Vagina (tissue), 2 donors: Measurements from ENCODE around the gene PRX. TPM values are rescaled to one million over a fixed set of nuclear protein-coding genes. Genes with fewer than 3 reads are reported as not detected.

ENCODE experiments used
- DNase-seq, 2 donors: peaks; one replicate each; pipeline ENCODE4 v3.0.0-alpha.2; 2017; ENCODE audit errors: extremely low spot score in 2 of 2
- H3K27ac ChIP-seq: fragments of 200-600 bp; sonication (generic); one replicate; pipeline ENCODE4 v1.5.1; 2019
- H3K27me3 ChIP-seq: fragments of 200-600 bp; sonication (generic); one replicate; pipeline ENCODE4 v1.5.1; 2019
- H3K36me3 ChIP-seq, 2 donors: fragments of 200-600 bp; sonication (generic); one replicate each; pipeline ENCODE4 v1.5.1; 2017 to 2019
- H3K4me1 ChIP-seq: fragments of 200-600 bp; sonication (generic); one replicate; pipeline ENCODE4 v1.5.1; 2019
- H3K4me3 ChIP-seq, 2 donors: fragments of 200-600 bp; sonication (generic); 1 replicate in 1 of 2; 2 replicates in 1 of 2; pipeline ENCODE4 v1.5.1; 2016 to 2019
- H3K9me3 ChIP-seq: fragments of 200-600 bp; sonication (generic); one replicate; pipeline ENCODE4 v1.5.1; 2019
- CTCF ChIP-seq, 3 experiments: fragments of 450-650 bp in 2 of 3; fragments of 200-600 bp in 1 of 3; sonication (generic) in 1 of 3; IDR thresholded peaks; one replicate each; pipeline ENCODE4 v1.5.1; 2017 to 2019; ENCODE audit warnings: antibody characterized with exemption in 3 of 3, mild to moderate bottlenecking in 2 of 3, moderate library complexity in 2 of 3
- POLR2A ChIP-seq, 2 donors: fragments of 450-650 bp; IDR thresholded peaks; one replicate each; pipeline ENCODE4 v1.6.1; 2017; ENCODE audit warnings: antibody characterized with exemption in 2 of 2, mild to moderate bottlenecking in 2 of 2, moderate library complexity in 2 of 2
- POLR2AphosphoS5 ChIP-seq, 2 donors: sonication (generic); formaldehyde crosslinking; IDR thresholded peaks; one replicate each; pipeline ENCODE4 v1.9.0; 2017; ENCODE audit warnings: antibody characterized with exemption in 2 of 2, mild to moderate bottlenecking in 2 of 2, low read depth in 1 of 2; ENCODE audit not compliant: insufficient read depth in 1 of 2
- intact Hi-C: fragments of 100-400 bp; cut with DNase I; formaldehyde crosslinking; loops from one replicate; pipeline ENCODE4 v1.15.1; 2023
- total RNA-seq: library from RNA; depleted of rRNA; stranded (reverse); fragments of >200 nt; gene quantifications from one replicate; pipeline ENCODE4 v1.2.3, GENCODE V29; 2016

The PRX gene
- total RNA-seq, 1 donor from 2014 or later: 3.2 TPM

GRCh38 chr19:40366697-40367561, 46.2 kb downstream of the PRX start:
- H3K27ac ChIP-seq: no peak overlapping the region
- no peaks in the 10 kb centered on the region for H3K27me3 ChIP-seq
- H3K4me1 ChIP-seq: peaks cover 19% of the 10 kb centered on the region
- no peaks in the 10 kb centered on the region for H3K9me3 ChIP-seq
- TF ChIP-seq POLR2A (IDR thresholded peaks at IDR 0.05) (no peak), CTCF (IDR thresholded peaks at IDR 0.05) (no peak), POLR2AphosphoS5 (IDR thresholded peaks at IDR 0.05; ENCODE audit: insufficient read depth in 1 of 2, low read depth in 1 of 2) (no peak)
- no peak overlapping the region for H3K4me3 ChIP-seq
- intact Hi-C loops: no loop called here
- DNase-seq: no peak
- peaks cover 0 to 40% of the 10 kb centered on the region in 2 donors for H3K36me3 ChIP-seq

- intact Hi-C loops: no loop called here
- H3K4me3 ChIP-seq: peak overlapping the region; percentile 24 to 48
- H3K36me3 ChIP-seq: peaks cover 0 to 31% of the 10 kb centered on the region in 2 donors
- no peak for DNase-seq
- peaks cover 19% of the 10 kb centered on the region for H3K4me1 ChIP-seq
- TF ChIP-seq POLR2AphosphoS5 (IDR thresholded peaks at IDR 0.05; ENCODE audit: insufficient read depth in 1 of 2, low read depth in 1 of 2): peak in 1 of 2 donors; percentile 46
- no peak for TF ChIP-seq CTCF (IDR thresholded peaks at IDR 0.05)
- no peaks in the 10 kb centered on the region for H3K9me3 ChIP-seq
- H3K27ac ChIP-seq: peak overlapping the region; percentile 15
- no peaks in the 10 kb centered on the region for H3K27me3 ChIP-seq
These were observed 47.4 kb downstream of the PRX start for GRCh38 chr19:40365613-40366401.

- DNase-seq: no peak
- Histone ChIP-seq H3K27me3 (no peaks in the 10 kb centered on the region), H3K4me1 (peaks cover 19% of the 10 kb centered on the region), H3K4me3 (no peak overlapping the region), H3K9me3 (no peaks in the 10 kb centered on the region), H3K36me3 (peaks cover 0 to 23% of the 10 kb centered on the region in 2 donors), H3K27ac (peak overlapping the region; percentile 15)
- intact Hi-C loops: no loop called here
- TF ChIP-seq POLR2AphosphoS5 (IDR thresholded peaks at IDR 0.05; ENCODE audit: insufficient read depth in 1 of 2, low read depth in 1 of 2) (no peak), POLR2A (IDR thresholded peaks at IDR 0.05) (no peak), CTCF (IDR thresholded peaks at IDR 0.05) (no peak)
These were observed 48.2 kb downstream of the PRX start for GRCh38 chr19:40365010-40365409.

GRCh38 chr19:40363069-40363468, 50.1 kb downstream of the PRX start:
- Histone ChIP-seq H3K36me3 (peaks cover 0 to 10% of the 10 kb centered on the region in 2 donors), H3K4me3 (no peak overlapping the region), H3K9me3 (no peaks in the 10 kb centered on the region), H3K27ac (no peak overlapping the region), H3K27me3 (no peaks in the 10 kb centered on the region), H3K4me1 (peaks cover 19% of the 10 kb centered on the region)
- no peak for DNase-seq
- intact Hi-C loops: no loop called here
- TF ChIP-seq POLR2A (IDR thresholded peaks at IDR 0.05) (no peak), POLR2AphosphoS5 (IDR thresholded peaks at IDR 0.05; ENCODE audit: insufficient read depth in 1 of 2, low read depth in 1 of 2) (no peak), CTCF (IDR thresholded peaks at IDR 0.05) (no peak)
